Smooth muscle cell (in vitro differentiated cells): ENCODE measurements around the gene PAQR7. TPM values are rescaled to one million over a fixed set of nuclear protein-coding genes. Genes with fewer than 3 reads are reported as not detected.
"Not testable (repeated sequence)": the region's sequence is repeated elsewhere in the genome, so short reads cannot be mapped to it uniquely, and the experiment has no call there.

ENCODE experiments used
- DNase-seq: peaks from one replicate; lab custom pipeline; 2025; ENCODE audit not compliant: unreplicated experiment; lab: John Stamatoyannopoulos, UW
- H2AFZ ChIP-seq: fragments of 200-600 bp; sonication (generic); 2 replicates; pipeline ENCODE4 v1.6.0; 2016; ENCODE audit warnings: antibody characterized with exemption, low read depth, mild to moderate bottlenecking
- H3F3A ChIP-seq: fragments of 200-600 bp; sonication (generic); 2 replicates; pipeline ENCODE4 v1.6.0; 2017; ENCODE audit warnings: antibody characterized with exemption, low read depth
- H3K27ac ChIP-seq: fragments of 200-600 bp; sonication (generic); 2 replicates; pipeline ENCODE4 v1.5.1; 2016; ENCODE audit warnings: low read depth, mild to moderate bottlenecking
- H3K27me3 ChIP-seq: fragments of 200-600 bp; sonication (generic); 2 replicates; pipeline ENCODE4 v1.6.1; 2016; ENCODE audit warnings: low read depth, mild to moderate bottlenecking
- H3K36me3 ChIP-seq: fragments of 200-600 bp; sonication (generic); 2 replicates; pipeline ENCODE4 v1.5.1; 2016; ENCODE audit warnings: low read depth
- H3K4me1 ChIP-seq: fragments of 200-600 bp; sonication (generic); 2 replicates; pipeline ENCODE4 v1.5.1; 2016; ENCODE audit warnings: low read depth
- H3K4me2 ChIP-seq: fragments of 200-600 bp; sonication (generic); 2 replicates; pipeline ENCODE4 v1.6.0; 2016; ENCODE audit warnings: mild to moderate bottlenecking
- H3K4me3 ChIP-seq: fragments of 200-600 bp; sonication (generic); 2 replicates; pipeline ENCODE4 v1.5.1; 2016; ENCODE audit warnings: mild to moderate bottlenecking
- H3K79me2 ChIP-seq: fragments of 200-600 bp; sonication (generic); 2 replicates; pipeline ENCODE4 v1.6.0; 2016; ENCODE audit warnings: low read depth, mild to moderate bottlenecking
- H3K9ac ChIP-seq: fragments of 200-600 bp; sonication (generic); 2 replicates; pipeline ENCODE4 v1.6.0; 2016; ENCODE audit warnings: low read depth
- H3K9me3 ChIP-seq: fragments of 200-600 bp; sonication (generic); replicated peaks from 2 replicates; pipeline ENCODE4 v1.5.1; 2016; ENCODE audit warnings: low read depth
- H4K20me1 ChIP-seq: fragments of 200-600 bp; sonication (generic); 2 replicates; pipeline ENCODE4 v1.6.0; 2016; ENCODE audit warnings: low read depth
- WGBS: methylation state at CpG from one replicate; pipeline ENCODE4 v1.1.7; 2016; ENCODE audit warnings: low lambda C conversion rate; 5-methylcytosine and 5-hydroxymethylcytosine counted together
- polyA plus RNA-seq: library from polyadenylated mRNA; unstranded; fragments of >200 nt; fragmentation: Nextera tagmentation; extraction: Ambion mirVana; gene quantifications from 2 replicates; pipeline ENCODE4 v1.2.1, GENCODE V29; 2016
- total RNA-seq: library from RNA; depleted of rRNA; stranded (reverse); fragments of >200 nt; gene quantifications from 2 replicates; pipeline ENCODE4 v1.2.3, GENCODE V29; 2014
- TF ChIP-seq, protein P1 (sequence below): fragments of 200-600 bp; sonication (generic); IDR thresholded peaks from 2 replicates; pipeline ENCODE4 v1.5.1; 2017; ENCODE audit warnings: borderline replicate concordance, mild to moderate bottlenecking, antibody characterized with exemption; ENCODE audit not compliant: insufficient read depth, poor library complexity, severe bottlenecking

Gene PAQR7
- total and polyA plus RNA-seq, 2 experiments from 2014 or later, result 2.9 to 10.0 TPM

DNA sequence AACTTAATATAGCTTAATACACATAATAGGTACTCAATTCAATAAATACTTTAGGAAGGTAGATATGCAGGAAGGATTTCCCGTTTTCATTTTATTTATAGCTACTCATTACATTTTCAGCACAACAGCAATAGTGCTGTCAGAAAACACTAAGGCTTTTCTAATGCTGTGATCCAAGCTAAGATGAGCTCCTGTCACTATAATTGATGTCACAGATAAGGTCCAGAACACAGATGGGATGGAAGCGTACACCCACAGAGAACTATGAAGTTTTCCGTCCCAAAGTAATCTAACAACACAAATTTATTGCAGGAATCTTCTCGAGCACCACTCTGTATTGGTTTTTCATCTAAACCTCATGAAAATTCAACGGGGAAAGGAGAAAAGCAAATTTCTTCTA lies 29.8 kb downstream of the PAQR7 start:
- H3K27me3 ChIP-seq, result no peaks in the 10 kb centered on the region
- H4K20me1 ChIP-seq, result no peaks in the 10 kb centered on the region
- H3K79me2 ChIP-seq, result no peaks in the 10 kb centered on the region
- no peaks in the 10 kb centered on the region for H3F3A ChIP-seq
- no peaks in the 10 kb centered on the region for H3K36me3 ChIP-seq
- DNase-seq, result no peak
- TF ChIP-seq, protein P1, sequence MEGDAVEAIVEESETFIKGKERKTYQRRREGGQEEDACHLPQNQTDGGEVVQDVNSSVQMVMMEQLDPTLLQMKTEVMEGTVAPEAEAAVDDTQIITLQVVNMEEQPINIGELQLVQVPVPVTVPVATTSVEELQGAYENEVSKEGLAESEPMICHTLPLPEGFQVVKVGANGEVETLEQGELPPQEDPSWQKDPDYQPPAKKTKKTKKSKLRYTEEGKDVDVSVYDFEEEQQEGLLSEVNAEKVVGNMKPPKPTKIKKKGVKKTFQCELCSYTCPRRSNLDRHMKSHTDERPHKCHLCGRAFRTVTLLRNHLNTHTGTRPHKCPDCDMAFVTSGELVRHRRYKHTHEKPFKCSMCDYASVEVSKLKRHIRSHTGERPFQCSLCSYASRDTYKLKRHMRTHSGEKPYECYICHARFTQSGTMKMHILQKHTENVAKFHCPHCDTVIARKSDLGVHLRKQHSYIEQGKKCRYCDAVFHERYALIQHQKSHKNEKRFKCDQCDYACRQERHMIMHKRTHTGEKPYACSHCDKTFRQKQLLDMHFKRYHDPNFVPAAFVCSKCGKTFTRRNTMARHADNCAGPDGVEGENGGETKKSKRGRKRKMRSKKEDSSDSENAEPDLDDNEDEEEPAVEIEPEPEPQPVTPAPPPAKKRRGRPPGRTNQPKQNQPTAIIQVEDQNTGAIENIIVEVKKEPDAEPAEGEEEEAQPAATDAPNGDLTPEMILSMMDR, result no peak
- H3K9me3 ChIP-seq, result no peaks in the 10 kb centered on the region
- H3K4me1 ChIP-seq, result no peaks in the 10 kb centered on the region
- no peak overlapping the region for H3K4me2 ChIP-seq
- no peak overlapping the region for H3K4me3 ChIP-seq
- H2AFZ ChIP-seq, result no peak overlapping the region
- 83% methylated on average over 5 of the region's 5 CpGs for WGBS
- H3K9ac ChIP-seq, result no peak overlapping the region
- H3K27ac ChIP-seq, result no peak overlapping the region

DNA sequence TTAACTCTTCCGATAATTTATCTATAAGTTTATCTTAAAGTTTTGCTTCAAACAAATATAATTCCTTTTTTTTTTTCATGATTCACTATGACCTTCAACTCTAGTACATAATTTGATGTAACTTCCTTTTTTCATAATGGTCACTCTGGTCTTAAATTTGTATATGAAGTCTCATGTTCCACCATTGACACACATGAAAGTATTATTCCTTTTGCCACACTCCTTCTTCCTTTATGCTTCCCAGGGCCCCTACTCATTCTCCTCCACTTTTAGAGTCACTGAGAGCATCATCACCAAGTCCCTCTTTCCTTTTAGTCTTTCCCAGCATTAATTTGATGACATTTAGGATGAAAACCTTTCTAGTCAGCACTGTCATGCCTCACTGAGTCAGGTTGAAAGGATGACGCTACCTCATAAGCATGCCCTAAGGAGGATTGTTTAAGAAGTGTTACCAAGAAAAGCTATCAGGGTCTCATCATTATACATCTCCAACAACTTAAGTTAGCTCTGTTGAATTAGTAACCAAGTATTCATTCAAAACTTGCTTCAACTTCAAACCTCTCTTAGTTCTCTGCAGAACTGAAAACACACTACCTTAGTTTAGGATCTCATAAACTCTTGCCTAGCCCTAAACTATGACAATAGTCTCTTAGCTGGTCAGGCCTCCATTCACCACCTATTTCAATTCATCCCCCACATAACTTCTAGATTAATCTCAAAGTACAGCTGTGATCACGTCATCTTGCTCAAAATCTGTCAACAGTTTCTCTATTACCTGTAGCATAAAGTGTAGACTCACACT lies 30.8 kb downstream of the PAQR7 start:
- over 99% methylated on average over 3 of the region's 3 CpGs for WGBS

DNA sequence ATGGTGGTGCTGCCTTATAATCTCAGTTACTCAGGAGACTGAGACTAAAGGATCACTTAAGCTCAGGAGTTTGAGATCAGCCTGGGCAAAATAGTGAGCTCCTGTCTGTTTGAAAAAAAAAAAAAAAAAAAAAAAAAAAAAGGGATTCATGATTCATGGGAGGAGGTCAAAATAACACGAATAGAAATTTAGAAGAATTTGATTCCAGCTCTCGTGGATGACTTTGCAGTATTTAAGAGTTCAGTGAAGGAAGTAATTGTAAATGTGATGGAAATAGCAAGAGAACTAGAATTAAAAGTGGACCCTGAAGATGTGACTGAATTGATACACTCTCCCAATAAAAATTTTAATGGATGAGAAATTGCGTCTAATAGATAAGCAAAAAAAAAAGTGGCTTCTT lies 32.0 kb downstream of the PAQR7 start:
- no peaks in the 10 kb centered on the region for H3K4me1 ChIP-seq
- no peaks in the 10 kb centered on the region for H3K9me3 ChIP-seq
- H3F3A ChIP-seq, result no peaks in the 10 kb centered on the region
- TF ChIP-seq, protein P1, result no peak
- DNase-seq, result no peak
- H3K79me2 ChIP-seq, result no peaks in the 10 kb centered on the region
- 94% methylated on average over 3 of the region's 3 CpGs for WGBS
- H3K4me3 ChIP-seq, result no peak overlapping the region
- H3K4me2 ChIP-seq, result no peak overlapping the region
- no peaks in the 10 kb centered on the region for H3K36me3 ChIP-seq
- H2AFZ ChIP-seq, result no peak overlapping the region
- H3K9ac ChIP-seq, result no peak overlapping the region
- H3K27me3 ChIP-seq, result no peaks in the 10 kb centered on the region
- H4K20me1 ChIP-seq, result no peaks in the 10 kb centered on the region
- H3K27ac ChIP-seq, result no peak overlapping the region

More for the DNA sequence above, 30.8 kb downstream of the PAQR7 start:
- Histone ChIP-seq H3K36me3 (no peaks in the 10 kb centered on the region), H3K79me2 (no peaks in the 10 kb centered on the region), H3K9me3 (no peaks in the 10 kb centered on the region), H3K9ac (no peak overlapping the region), H2AFZ (no peak overlapping the region), H3K4me2 (no peak overlapping the region), H3K27me3 (no peaks in the 10 kb centered on the region), H4K20me1 (no peaks in the 10 kb centered on the region), H3F3A (no peaks in the 10 kb centered on the region), H3K4me3 (no peak overlapping the region), H3K4me1 (no peaks in the 10 kb centered on the region), H3K27ac (no peak overlapping the region)
- TF ChIP-seq, protein P1, result no peak
- DNase-seq, result no peak

DNA sequence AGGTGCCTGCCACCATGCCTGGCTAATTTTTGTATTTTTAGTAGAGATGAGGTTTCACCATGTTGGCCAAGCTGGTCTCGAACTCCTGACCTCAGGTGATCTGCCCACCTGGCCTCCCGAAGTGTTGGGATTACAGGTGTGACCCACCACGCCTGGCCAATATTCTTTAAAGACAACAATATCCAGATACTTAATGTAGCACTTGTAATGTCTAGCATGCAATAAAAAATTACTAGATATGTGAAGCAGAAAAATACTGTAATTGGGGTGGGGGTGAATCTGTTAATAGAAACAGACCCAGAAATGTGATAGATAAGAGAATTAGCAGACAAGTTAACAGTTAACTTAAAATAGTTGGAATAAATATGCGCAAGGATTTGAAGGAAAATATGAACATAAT lies 35.7 kb downstream of the PAQR7 start:
- H3F3A ChIP-seq, result peaks cover 14% of the 10 kb centered on the region
- H3K79me2 ChIP-seq, H3K4me2 ChIP-seq, H3K36me3 ChIP-seq, H2AFZ ChIP-seq, H3K9ac ChIP-seq, H4K20me1 ChIP-seq, DNase-seq, H3K4me1 ChIP-seq, H3K27me3 ChIP-seq, H3K9me3 ChIP-seq, H3K4me3 ChIP-seq, H3K27ac ChIP-seq: not testable (repeated sequence)
- WGBS, result 91% methylated on average over 4 of the region's 4 CpGs
